Measurements from ENCODE around the gene NR3C1.
"Not testable (repeated sequence)": the region's sequence is repeated elsewhere in the genome, so short reads cannot be mapped to it uniquely, and the experiment has no call there.

The NR3C1 gene

DNA sequence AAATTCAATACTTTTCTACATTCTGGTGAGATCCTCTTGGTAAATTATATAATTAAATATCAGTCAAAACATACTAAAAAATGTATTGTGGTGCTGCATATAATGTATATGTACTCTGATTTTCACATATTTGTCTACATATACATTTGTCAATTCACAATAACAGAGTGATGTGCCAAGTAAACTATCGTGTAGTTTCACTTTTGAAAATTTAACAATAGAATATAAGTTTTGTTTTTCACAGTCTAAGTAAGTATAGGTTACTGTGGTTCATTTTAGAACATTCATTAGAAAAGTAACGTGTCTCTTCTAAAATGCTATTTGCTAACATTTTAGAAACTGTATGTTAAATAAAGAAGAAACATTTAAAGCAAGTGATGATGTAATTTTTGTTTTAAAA is 73.6 kb downstream of the NR3C1 start:
- Histone ChIP-seq H3F3A (ENCODE audit: low read depth) (no peaks in the 10 kb centered on the region), H3K4me3 (ENCODE audit: low read length, poor library complexity, severe bottlenecking) (no peak overlapping the region), H3K9me2 (replicated peaks; ENCODE audit: low read depth, low read length) (no peaks in the 10 kb centered on the region), H3K27me3 (ENCODE audit: insufficient read depth, low read length, poor library complexity, severe bottlenecking) (no peaks in the 10 kb centered on the region), H4K20me1 (ENCODE audit: insufficient read depth, low read length, poor library complexity, severe bottlenecking) (no peaks in the 10 kb centered on the region), H3K36me3 (ENCODE audit: insufficient read depth, low read length) (peaks cover 5% of the 10 kb centered on the region), H2AFZ (ENCODE audit: low read length) (no peak overlapping the region), H3K9me3 (ENCODE audit: insufficient read depth, low read depth, low read length) (peaks cover 15% of the 10 kb centered on the region; the same call in 1 of the 2 replicates), H3K9ac (ENCODE audit: low read depth, low read length, poor library complexity, severe bottlenecking) (no peak overlapping the region), H3K4me1 (ENCODE audit: insufficient read depth, low read length, poor library complexity, severe bottlenecking) (no peaks in the 10 kb centered on the region), H3K4me2 (ENCODE audit: low read depth, low read length, poor library complexity, severe bottlenecking) (no peak overlapping the region), H3K79me2 (ENCODE audit: insufficient read depth, low read length) (peaks cover 39% of the 10 kb centered on the region)
- no peak for TF ChIP-seq CTCF (conservative IDR thresholded peaks at IDR 0.05; ENCODE audit: low read length)
- TF ChIP-seq EZH2phosphoT487 (IDR thresholded peaks at IDR 0.05; ENCODE audit: borderline replicate concordance): no peak

- H4K20me1 ChIP-seq (ENCODE audit: insufficient read depth, low read length, poor library complexity, severe bottlenecking): no peaks in the 10 kb centered on the region
- H3K4me2 ChIP-seq (ENCODE audit: low read depth, low read length, poor library complexity, severe bottlenecking): no peak overlapping the region
- H2AFZ ChIP-seq (ENCODE audit: low read length): no peak overlapping the region
- H3K79me2 ChIP-seq (ENCODE audit: insufficient read depth, low read length): peaks cover 39% of the 10 kb centered on the region
- H3K9me3 ChIP-seq (ENCODE audit: insufficient read depth, low read depth, low read length): peaks cover 15% of the 10 kb centered on the region; the same call in 1 of the 2 replicates
- H3F3A ChIP-seq (ENCODE audit: low read depth): no peaks in the 10 kb centered on the region
- no peaks in the 10 kb centered on the region for H3K4me1 ChIP-seq (ENCODE audit: insufficient read depth, low read length, poor library complexity, severe bottlenecking)
- H3K36me3 ChIP-seq (ENCODE audit: insufficient read depth, low read length): peaks cover 5% of the 10 kb centered on the region
- no peak overlapping the region for H3K9ac ChIP-seq (ENCODE audit: low read depth, low read length, poor library complexity, severe bottlenecking)
- H3K27me3 ChIP-seq (ENCODE audit: insufficient read depth, low read length, poor library complexity, severe bottlenecking): no peaks in the 10 kb centered on the region
- TF ChIP-seq EZH2phosphoT487 (IDR thresholded peaks at IDR 0.05; ENCODE audit: borderline replicate concordance) (no peak), CTCF (conservative IDR thresholded peaks at IDR 0.05; ENCODE audit: low read length) (no peak)
- H3K4me3 ChIP-seq (ENCODE audit: low read length, poor library complexity, severe bottlenecking): no peak overlapping the region
- H3K9me2 ChIP-seq (replicated peaks; ENCODE audit: low read depth, low read length): no peaks in the 10 kb centered on the region
Measured at GRCh38 chr5:143328589-143329220, 74.8 kb downstream of the NR3C1 start.

GRCh38 chr5:143325086-143325485 is 78.4 kb downstream of the NR3C1 start:
- H4K20me1 ChIP-seq (ENCODE audit: insufficient read depth, low read length, poor library complexity, severe bottlenecking); H3K9me2 ChIP-seq (replicated peaks; ENCODE audit: low read depth, low read length); H3K27me3 ChIP-seq (ENCODE audit: insufficient read depth, low read length, poor library complexity, severe bottlenecking); H2AFZ ChIP-seq (ENCODE audit: low read length); H3F3A ChIP-seq (ENCODE audit: low read depth); H3K4me2 ChIP-seq (ENCODE audit: low read depth, low read length, poor library complexity, severe bottlenecking); H3K36me3 ChIP-seq (ENCODE audit: insufficient read depth, low read length); H3K4me1 ChIP-seq (ENCODE audit: insufficient read depth, low read length, poor library complexity, severe bottlenecking); H3K9ac ChIP-seq (ENCODE audit: low read depth, low read length, poor library complexity, severe bottlenecking); H3K4me3 ChIP-seq (ENCODE audit: low read length, poor library complexity, severe bottlenecking): not testable (repeated sequence)
- H3K9me3 ChIP-seq (ENCODE audit: insufficient read depth, low read depth, low read length): peaks cover 15% of the 10 kb centered on the region; the same call in 1 of the 2 replicates
- H3K79me2 ChIP-seq (ENCODE audit: insufficient read depth, low read length): peaks cover 42% of the 10 kb centered on the region

DNA sequence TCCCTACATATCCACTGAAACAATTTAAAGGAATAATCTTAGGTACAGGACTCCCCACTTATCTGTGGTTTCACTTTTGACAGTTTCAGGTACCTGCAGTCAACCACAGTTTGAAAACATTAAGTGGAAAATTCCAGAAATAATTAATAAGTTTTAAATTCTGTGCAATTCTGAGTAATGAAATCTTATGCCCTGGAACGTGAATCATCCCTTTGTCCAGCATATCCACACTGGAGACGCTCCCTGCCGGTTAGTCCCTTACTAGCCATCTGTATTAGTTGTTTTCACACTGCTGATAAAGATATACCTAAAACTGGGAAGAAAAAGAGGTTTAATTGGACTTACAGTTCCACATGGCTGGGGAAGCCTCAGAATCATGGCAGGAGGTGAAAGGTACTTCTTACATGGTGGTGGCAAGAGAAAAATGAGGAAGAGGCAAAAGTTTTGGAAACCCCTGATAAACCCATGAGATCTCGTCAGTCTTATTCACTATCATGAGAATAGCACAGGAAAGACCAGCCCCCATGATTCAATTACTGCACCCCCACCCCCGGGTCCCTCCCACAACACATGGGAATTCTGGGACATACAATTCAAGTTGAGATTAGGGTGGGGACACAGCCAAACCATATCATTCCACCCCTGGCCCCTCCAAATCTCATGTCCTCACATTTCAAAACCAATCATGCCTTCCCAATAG is 80.4 kb downstream of the NR3C1 start:
- not testable (repeated sequence) for H3K9me3 ChIP-seq (ENCODE audit: insufficient read depth, low read depth, low read length); H3K9ac ChIP-seq (ENCODE audit: low read depth, low read length, poor library complexity, severe bottlenecking); H4K20me1 ChIP-seq (ENCODE audit: insufficient read depth, low read length, poor library complexity, severe bottlenecking); H3K4me2 ChIP-seq (ENCODE audit: low read depth, low read length, poor library complexity, severe bottlenecking); H3K4me3 ChIP-seq (ENCODE audit: low read length, poor library complexity, severe bottlenecking); H3F3A ChIP-seq (ENCODE audit: low read depth); H3K36me3 ChIP-seq (ENCODE audit: insufficient read depth, low read length); H3K27me3 ChIP-seq (ENCODE audit: insufficient read depth, low read length, poor library complexity, severe bottlenecking); H3K4me1 ChIP-seq (ENCODE audit: insufficient read depth, low read length, poor library complexity, severe bottlenecking); H3K9me2 ChIP-seq (replicated peaks; ENCODE audit: low read depth, low read length); H2AFZ ChIP-seq (ENCODE audit: low read length)
- H3K79me2 ChIP-seq (ENCODE audit: insufficient read depth, low read length): peaks cover 26% of the 10 kb centered on the region

All from Loucy (cell line).